HepG2 (cell line): ENCODE results near the gene VAV2. TPM values are rescaled to one million over a fixed set of nuclear protein-coding genes. Genes with fewer than 3 reads are reported as not detected.

ENCODE experiments used
- ATAC-seq: fragments of 200-7000 bp; cut with Tn5 transposase; 3 replicates; pipeline ENCODE4 v1.9.1; 2020; ENCODE audit warnings: mild to moderate bottlenecking, moderate library complexity
- BruUV-seq: library from RNA; stranded (reverse); fragments of 400-500 nt; replicated peaks from 2 replicates; lab custom pipeline; 2021; lab: Mats Ljungman, UMichigan
- CTCF ChIA-PET: fragments of 300-600 bp; formaldehyde crosslinking; extraction: SDS; loops from one replicate; lab custom pipeline; 2021; ENCODE audit warnings: low total read pairs, inconsistent platforms, low intra/inter-chr PET ratio; lab: Yijun Ruan, JAX
- POLR2A ChIA-PET: fragments of 350-600 bp; sonication (Branson Sonifier 250); formaldehyde crosslinking; loops from one replicate; lab custom pipeline; 2020; ENCODE audit warnings: antibody characterized with exemption, inconsistent platforms; lab: Yijun Ruan, JAX
- DNase-seq: peaks from one replicate; pipeline ENCODE4 v3.0.0-alpha.2; 2015; ENCODE audit warnings: low spot score
- FAIRE-seq: peaks from 3 replicates; lab custom pipeline; 2011; peaks lifted over from hg19 to GRCh38; lab: Jason Lieb, UNC
- H2AFZ ChIP-seq: one replicate; pipeline ENCODE4 v1.6.1; 2011; ENCODE audit warnings: low read length, inconsistent platforms
- H3K27ac ChIP-seq: fragments of 300-600 bp; 3 replicates; pipeline ENCODE4 v1.8.0; 2011; ENCODE audit warnings: mixed run types, mild to moderate bottlenecking, mixed read lengths, low read length, inconsistent platforms; ENCODE audit not compliant: insufficient read depth; ENCODE audit errors: extremely low read length
- H3K27me3 ChIP-seq, 2 experiments: fragments of 200-600 bp in 1 of 2; 2 replicates in 1 of 2; 3 replicates in 1 of 2; pipeline versions ENCODE4 v1.6.0 to v1.8.0; 2011; ENCODE audit warnings: low read length in 2 of 2, mild to moderate bottlenecking in 2 of 2, moderate library complexity in 2 of 2, inconsistent platforms in 1 of 2; ENCODE audit not compliant: insufficient read depth in 2 of 2, control insufficient read depth in 1 of 2
- H3K36me3 ChIP-seq, 2 experiments: fragments of 200-600 bp in 1 of 2; replicated peaks in 1 of 2; 2 replicates in 1 of 2; 3 replicates in 1 of 2; pipeline versions ENCODE4 v1.5.1 to v1.8.0; 2011; ENCODE audit warnings: low read length in 2 of 2, inconsistent platforms in 1 of 2; ENCODE audit not compliant: insufficient read depth in 2 of 2, control insufficient read depth in 1 of 2
- H3K4me1 ChIP-seq: 2 replicates; pipeline ENCODE4 v1.5.1; 2012; ENCODE audit warnings: low read length, inconsistent platforms; ENCODE audit not compliant: insufficient read depth
- H3K4me2 ChIP-seq: 2 replicates; pipeline ENCODE4 v1.6.0; 2011; ENCODE audit warnings: low read depth, low read length, inconsistent platforms
- H3K4me3 ChIP-seq, 3 experiments: fragments of 200-600 bp in 1 of 3; sonication (generic), shearing (Covaris generic) in 1 of 3; replicated peaks in 1 of 3; 2 replicates each; pipeline ENCODE4 v1.5.1; 2011 to 2016; ENCODE audit warnings: low read length in 3 of 3, inconsistent platforms in 2 of 3, low read depth in 2 of 3, mild to moderate bottlenecking in 2 of 3, control low read depth in 1 of 3, mixed read lengths in 1 of 3; ENCODE audit not compliant: insufficient read depth in 1 of 3
- H3K79me2 ChIP-seq: one replicate; pipeline ENCODE4 v1.6.1; 2011; ENCODE audit warnings: low read length, inconsistent platforms; ENCODE audit not compliant: insufficient read depth
- H3K9ac ChIP-seq: 2 replicates; pipeline ENCODE4 v1.6.0; 2011; ENCODE audit warnings: mild to moderate bottlenecking, low read depth, low read length, inconsistent platforms; ENCODE audit not compliant: insufficient read depth
- H3K9me3 ChIP-seq: 2 replicates; pipeline ENCODE4 v1.5.1; 2012; ENCODE audit warnings: mild to moderate bottlenecking, low read length
- H4K20me1 ChIP-seq: 2 replicates; pipeline ENCODE4 v1.6.0; 2011; ENCODE audit warnings: inconsistent platforms, mild to moderate bottlenecking, low read length, moderate library complexity; ENCODE audit not compliant: insufficient read depth
- ARID3A ChIP-seq: IDR thresholded peaks from 2 replicates; pipeline ENCODE4 v1.6.1; 2012; ENCODE audit warnings: low read depth, low read length, improper control_type of control experiment
- GLI4 ChIP-seq: sonication (generic); formaldehyde crosslinking; IDR thresholded peaks from 2 replicates; pipeline ENCODE4 v1.5.1; 2020; ENCODE audit warnings: missing genetic modification reagents, mild to moderate bottlenecking, moderate library complexity, borderline replicate concordance
- HNF1B ChIP-seq: sonication (generic); formaldehyde crosslinking; IDR thresholded peaks from 2 replicates; pipeline ENCODE4 v1.5.1; 2020; ENCODE audit warnings: mild to moderate bottlenecking, moderate library complexity, missing genetic modification reagents
- KDM3A ChIP-seq: IDR thresholded peaks from 2 replicates; pipeline ENCODE4 v1.6.1; 2018; ENCODE audit warnings: low read depth, missing compliant biosample characterization
- LCORL ChIP-seq, 2 experiments: fragments of 450-650 bp in 1 of 2; sonication (generic) in 1 of 2; formaldehyde crosslinking in 1 of 2; IDR thresholded peaks; 2 replicates each; pipeline versions ENCODE4 v1.5.0 to v1.6.1; 2017 to 2020; ENCODE audit warnings: antibody characterized with exemption in 1 of 2, missing genetic modification reagents in 1 of 2
- NFKBIZ ChIP-seq: IDR thresholded peaks from 2 replicates; pipeline ENCODE4 v1.6.1; 2018; ENCODE audit warnings: missing genetic modification reagents, missing compliant biosample characterization
- PATZ1 ChIP-seq: sonication (generic); formaldehyde crosslinking; IDR thresholded peaks from 2 replicates; pipeline ENCODE4 v1.4.0; 2020; ENCODE audit warnings: missing genetic modification reagents
- SAFB2 ChIP-seq: sonication (generic); formaldehyde crosslinking; IDR thresholded peaks from 2 replicates; pipeline ENCODE4 v1.5.1; 2020; ENCODE audit warnings: missing genetic modification reagents, low read depth, mild to moderate bottlenecking, borderline replicate concordance
- ZBTB25 ChIP-seq: IDR thresholded peaks from 2 replicates; pipeline ENCODE4 v1.6.1; 2018; ENCODE audit warnings: missing genetic modification reagents
- ZFYVE20 ChIP-seq: sonication (generic); formaldehyde crosslinking; IDR thresholded peaks from 2 replicates; pipeline ENCODE4 v1.8.0; 2023; ENCODE audit warnings: low read depth, mild to moderate bottlenecking, moderate library complexity, missing genetic modification reagents, borderline replicate concordance
- WGBS: methylation state at CpG from one replicate; pipeline ENCODE4 v1.1.6; 2017; ENCODE audit warnings: low lambda C conversion rate; 5-methylcytosine and 5-hydroxymethylcytosine counted together
- in situ Hi-C: cut with HindIII; loops from 2 replicates; pipeline ENCODE4 v1.10.0; 2017; ENCODE audit warnings: low pct_unique_long_range_greater_than_20kb; ENCODE audit not compliant: extremely low pct_ligation_motif_present
- intact Hi-C: fragments of 100-400 bp; cut with micrococcal nuclease; formaldehyde crosslinking; loops from one replicate; pipeline ENCODE4 v1.10.0; 2022; ENCODE audit not compliant: unreplicated experiment
- polyA plus RNA-seq, 8 experiments: library from polyadenylated mRNA; depleted of rRNA in 3 of 8; stranded (reverse) in 7 of 8; unstranded in 1 of 8; fragments of >200 nt; fragmentation: Illumina TruSeq in 4 of 8; extraction: Trizol in 4 of 8; gene quantifications; 2 replicates each; pipeline versions ENCODE4 v1.2.1 to v1.2.3, GENCODE V29; 2011 to 2016; ENCODE audit warnings: low read depth in 4 of 8, missing spikeins in 1 of 8, mixed read lengths in 1 of 8; ENCODE audit not compliant: insufficient read depth in 1 of 8
- total RNA-seq, 5 experiments: library from RNA; depleted of rRNA; stranded (reverse); fragments of >200 nt; fragmentation: Illumina TruSeq; extraction: Trizol; gene quantifications; 2 replicates each; pipeline ENCODE4 v1.2.3, GENCODE V29; 2016; ENCODE audit warnings: low read depth in 1 of 5

VAV2 gene
- total and polyA plus RNA-seq, 2 of the 13 experiments (the other 11 are each of a cell fraction or from before 2014, with no cell fraction given): 22.5 to 22.9 TPM

GRCh38 chr9:133735415-133735775 is 256.7 kb downstream of the VAV2 start:
- ATAC-seq (no peak), FAIRE-seq (no peak), DNase-seq (no peak)
- in situ Hi-C loops: loop anchor here (25.0 kb wide), 1 partner anchor 198 kb away; the partner anchor contains the start of gene ADAMTSL2
- Histone ChIP-seq H3K36me3 (no peaks in the 10 kb centered on the region), H3K4me3 (no peak overlapping the region), H3K9ac (no peak overlapping the region), H3K9me3 (no peaks in the 10 kb centered on the region), H2AFZ (no peak overlapping the region), H3K27ac (no peak overlapping the region), H3K79me2 (peaks cover 5% of the 10 kb centered on the region), H3K4me1 (peaks cover 35% of the 10 kb centered on the region), H3K4me2 (no peak overlapping the region), H3K27me3 (no peaks in the 10 kb centered on the region), H4K20me1 (no peaks in the 10 kb centered on the region)
- intact Hi-C loops: no loop called here
- ChIA-PET POLR2A (interaction anchor here (6.2 kb wide), 1 partner anchor 21 kb away, joined by 156 read pairs; no protein-coding TSS in a partner anchor), CTCF (no interaction called here)
- WGBS: 68% methylated on average over 10 of the region's 10 CpGs
- no TSS peak for BruUV-seq
- TF ChIP-seq KDM3A: no peak
- no peak for TF ChIP-seq NFKBIZ (CRISPR knock-in tag)
- no peak for TF ChIP-seq ARID3A
- TF ChIP-seq ZFYVE20 (CRISPR knock-in tag): no peak
- no peak for TF ChIP-seq ZBTB25 (CRISPR knock-in tag)
- TF ChIP-seq PATZ1 (CRISPR knock-in tag): no peak
- no peak for TF ChIP-seq LCORL (IDR thresholded peaks at IDR 0.05)
- no peak for TF ChIP-seq LCORL (CRISPR knock-in tag; IDR thresholded peaks at IDR 0.05)
- no peak for TF ChIP-seq SAFB2
- TF ChIP-seq HNF1B (CRISPR knock-in tag): no peak
- TF ChIP-seq GLI4 (CRISPR knock-in tag): no peak
